H9 (cell line): ENCODE measurements around the gene LRRC27. TPM values are rescaled to one million over a fixed set of nuclear protein-coding genes. Genes with fewer than 3 reads are reported as not detected.

Experiments used
- DNase-seq: peaks from one replicate; pipeline ENCODE4 v3.0.0-alpha.2; 2017
- H2AFZ ChIP-seq: one replicate; pipeline ENCODE4 v1.6.1; 2013; ENCODE audit warnings: mild to moderate bottlenecking, low read length, control low read depth, moderate library complexity
- H2AK5ac ChIP-seq: 2 replicates; pipeline ENCODE4 v1.6.1; 2013; ENCODE audit warnings: low read length, control low read depth, mixed read lengths; ENCODE audit not compliant: insufficient read length
- H2BK120ac ChIP-seq: one replicate; pipeline ENCODE4 v1.6.1; 2013; ENCODE audit warnings: low read depth, mild to moderate bottlenecking, low read length, control low read depth, inconsistent platforms; ENCODE audit not compliant: poor library complexity, severe bottlenecking
- H2BK12ac ChIP-seq: 2 replicates; pipeline ENCODE4 v1.6.1; 2013; ENCODE audit warnings: low read length, control low read depth, mixed read lengths, low read depth; ENCODE audit not compliant: insufficient read length
- H2BK15ac ChIP-seq: 2 replicates; pipeline ENCODE4 v1.6.1; 2013; ENCODE audit warnings: low read depth, low read length, control low read depth
- H2BK20ac ChIP-seq: one replicate; pipeline ENCODE4 v1.6.1; 2013; ENCODE audit warnings: low read depth, mild to moderate bottlenecking, low read length, control low read depth, inconsistent platforms; ENCODE audit not compliant: poor library complexity, severe bottlenecking
- H2BK5ac ChIP-seq: 2 replicates; pipeline ENCODE4 v1.6.1; 2013; ENCODE audit warnings: low read length, control low read depth, mixed read lengths; ENCODE audit not compliant: insufficient read length
- H3K14ac ChIP-seq: 2 replicates; pipeline ENCODE4 v1.6.1; 2013; ENCODE audit warnings: low read length, control low read depth; ENCODE audit not compliant: insufficient read depth
- H3K18ac ChIP-seq: 2 replicates; pipeline ENCODE4 v1.6.1; 2013; ENCODE audit warnings: low read depth, mild to moderate bottlenecking, mixed read lengths, low read length, control low read depth; ENCODE audit not compliant: insufficient read length
- H3K23ac ChIP-seq: 2 replicates; pipeline ENCODE4 v1.6.1; 2013; ENCODE audit warnings: low read length, control low read depth, mixed read lengths, low read depth; ENCODE audit not compliant: insufficient read length
- H3K23me2 ChIP-seq: 2 replicates; pipeline ENCODE4 v1.6.1; 2013; ENCODE audit warnings: low read depth, mild to moderate bottlenecking, mixed read lengths, low read length, control low read depth; ENCODE audit not compliant: insufficient read length, poor library complexity, severe bottlenecking
- H3K27ac ChIP-seq: 2 replicates; pipeline ENCODE4 v1.5.1; 2013; ENCODE audit warnings: low read length, control low read depth, mixed read lengths, low read depth; ENCODE audit not compliant: insufficient read length
- H3K27me3 ChIP-seq: 2 replicates; pipeline ENCODE4 v1.6.1; 2013; ENCODE audit warnings: low read length, control low read depth, inconsistent platforms; ENCODE audit not compliant: insufficient read depth
- H3K4ac ChIP-seq: 2 replicates; pipeline ENCODE4 v1.6.1; 2013; ENCODE audit warnings: low read depth, mild to moderate bottlenecking, control low read depth, inconsistent platforms, low read length, moderate library complexity
- H3K4me1 ChIP-seq: 2 replicates; pipeline ENCODE4 v1.6.1; 2013; ENCODE audit warnings: low read length, control low read depth, inconsistent platforms; ENCODE audit not compliant: insufficient read depth
- H3K4me2 ChIP-seq: 2 replicates; pipeline ENCODE4 v1.6.1; 2013; ENCODE audit warnings: low read length, control low read depth, mixed read lengths; ENCODE audit not compliant: insufficient read length, insufficient read depth
- H3K56ac ChIP-seq: 2 replicates; pipeline ENCODE4 v1.6.1; 2013; ENCODE audit warnings: low read depth, mild to moderate bottlenecking, mixed read lengths, low read length, control low read depth; ENCODE audit not compliant: insufficient read length
- H3K79me1 ChIP-seq: 2 replicates; pipeline ENCODE4 v1.6.1; 2013; ENCODE audit warnings: low read depth, mild to moderate bottlenecking, moderate library complexity, low read length, control low read depth, inconsistent platforms; ENCODE audit not compliant: insufficient read depth, poor library complexity, severe bottlenecking
- H3K79me2 ChIP-seq: 2 replicates; pipeline ENCODE4 v1.6.1; 2013; ENCODE audit warnings: low read length, control low read depth, inconsistent platforms; ENCODE audit not compliant: insufficient read depth
- H3K9ac ChIP-seq: 2 replicates; pipeline ENCODE4 v1.6.1; 2013; ENCODE audit warnings: low read length, control low read depth, mixed read lengths; ENCODE audit not compliant: insufficient read length; ENCODE audit errors: extremely low read depth
- H3K9me3 ChIP-seq: one replicate; pipeline ENCODE4 v1.6.1; 2013; ENCODE audit warnings: low read depth, low read length, inconsistent platforms; ENCODE audit not compliant: control insufficient read depth
- H3T11ph ChIP-seq: one replicate; pipeline ENCODE4 v1.6.1; 2013; ENCODE audit warnings: mild to moderate bottlenecking, low read length, control low read depth, inconsistent platforms
- H4K20me1 ChIP-seq: one replicate; pipeline ENCODE4 v1.6.1; 2013; ENCODE audit not compliant: control insufficient read depth, insufficient read length, insufficient read depth
- H4K5ac ChIP-seq: 2 replicates; pipeline ENCODE4 v1.6.1; 2013; ENCODE audit warnings: low read depth, mild to moderate bottlenecking, mixed read lengths, low read length, control low read depth; ENCODE audit not compliant: insufficient read length
- H4K8ac ChIP-seq: replicated peaks from 2 replicates; pipeline ENCODE4 v1.6.1; 2013; ENCODE audit warnings: low read length, control low read depth, mixed read lengths, low read depth; ENCODE audit not compliant: insufficient read length
- H4K91ac ChIP-seq: 2 replicates; pipeline ENCODE4 v1.6.1; 2013; ENCODE audit warnings: low read depth, mild to moderate bottlenecking, moderate library complexity, mixed read lengths, low read length, control low read depth; ENCODE audit not compliant: insufficient read length
- H3K27ac Mint-ChIP-seq, 3 experiments: 2 replicates in 2 of 3; 3 replicates in 1 of 3; pipeline ENCODE4 v1.8.0; 2020 to 2021; ENCODE audit warnings: mixed read lengths in 3 of 3, mild to moderate bottlenecking in 1 of 3, moderate library complexity in 1 of 3
- H3K27me3 Mint-ChIP-seq: 2 replicates; pipeline ENCODE4 v1.8.0; 2021; ENCODE audit warnings: low read depth, mild to moderate bottlenecking, moderate library complexity, mixed read lengths
- H3K36me3 Mint-ChIP-seq, 3 experiments: 2 replicates in 2 of 3; 3 replicates in 1 of 3; pipeline ENCODE4 v1.8.0; 2020 to 2021; ENCODE audit warnings: low read depth in 3 of 3, mixed read lengths in 3 of 3; ENCODE audit not compliant: insufficient read depth in 1 of 3
- H3K4me1 Mint-ChIP-seq, 2 experiments: 2 replicates each; pipeline ENCODE4 v1.8.0; 2020; ENCODE audit warnings: mixed read lengths in 2 of 2
- H3K4me3 Mint-ChIP-seq, 2 experiments: 2 replicates in 1 of 2; 3 replicates in 1 of 2; pipeline ENCODE4 v1.8.0; 2020 to 2021; ENCODE audit warnings: mild to moderate bottlenecking in 2 of 2, mixed read lengths in 2 of 2, moderate library complexity in 1 of 2
- H3K9me3 Mint-ChIP-seq, 2 experiments: 2 replicates in 1 of 2; 3 replicates in 1 of 2; pipeline ENCODE4 v1.8.0; 2020; ENCODE audit warnings: mild to moderate bottlenecking in 2 of 2, mixed read lengths in 2 of 2, moderate library complexity in 1 of 2
- CTCF ChIP-seq: fragments of 200-600 bp; sonication (generic); conservative IDR thresholded peaks from 3 replicates; pipeline ENCODE4 v1.8.0; 2021; ENCODE audit warnings: antibody characterized with exemption, mild to moderate bottlenecking
- WGBS: extraction: QIAGEN DNeasy Blood & Tissue Kit; methylation state at CpG from one replicate; pipeline ENCODE4 v1.1.7; 2013; ENCODE audit warnings: missing lambda C conversion rate, low lambda C conversion rate, mixed read lengths; ENCODE audit not compliant: insufficient read length; ENCODE audit errors: extremely low coverage; 5-methylcytosine and 5-hydroxymethylcytosine counted together
- total RNA-seq: library from RNA; stranded (reverse); gene quantifications from 2 replicates; pipeline ENCODE4 v1.2.1, GENCODE V29; 2021

The LRRC27 gene
- total RNA-seq, 1 experiment from 2014 or later: 2.7 TPM

- Histone ChIP-seq H3K23me2 (no peaks in the 10 kb centered on the region), H3K23ac (no peak overlapping the region), H3K4ac (no peak overlapping the region), H3K4me1 (no peaks in the 10 kb centered on the region), H2BK12ac (no peak overlapping the region), H3K79me1 (no peaks in the 10 kb centered on the region), H3K79me2 (no peaks in the 10 kb centered on the region), H3K27ac (no peak overlapping the region), H4K8ac (no peak overlapping the region), H4K91ac (no peak overlapping the region), H3K9ac (no peak overlapping the region), H3K27me3 (no peaks in the 10 kb centered on the region), H2BK20ac (no peak overlapping the region), H3K18ac (no peak overlapping the region), H2BK15ac (no peak overlapping the region), H3T11ph (no peak overlapping the region), H2AK5ac (no peak overlapping the region), H3K56ac (no peak overlapping the region), H2BK120ac (no peak overlapping the region), H4K5ac (no peak overlapping the region), H4K20me1 (no peaks in the 10 kb centered on the region), H2BK5ac (no peak overlapping the region), H3K4me2 (no peak overlapping the region), H3K14ac (no peak overlapping the region), H2AFZ (no peak overlapping the region), H3K9me3 (no peaks in the 10 kb centered on the region)
- Mint-ChIP-seq H3K9me3 (peaks cover 3 to 4% of the 10 kb centered on the region in 2 experiments; a peak in 3 of 5 replicates), H3K4me3 (no peak overlapping the region), H3K36me3 (no peaks in the 10 kb centered on the region; a peak in 1 of 7 replicates), H3K27ac (no peak overlapping the region; a peak in 1 of 7 replicates), H3K4me1 (peaks cover 6 to 7% of the 10 kb centered on the region in 2 experiments), H3K27me3 (peaks cover 3% of the 10 kb centered on the region)
- peak; percentile 88 for DNase-seq
- WGBS: 100% methylated on average over 6 of the region's 16 CpGs
- TF ChIP-seq CTCF: no peak
Measured at GRCh38 chr10:132363921-132364593, 32.1 kb downstream of the LRRC27 start.
